Stomach (tissue), 4 donors: ENCODE data around the gene AGFG1.

Experiments used
- CTCF ChIP-seq, 7 experiments: fragments of 450-650 bp in 4 of 7; fragments of 200-600 bp in 3 of 7; sonication (generic) in 3 of 7; IDR thresholded peaks; one replicate each; pipeline ENCODE4 v1.5.1; 2016 to 2019; ENCODE audit warnings: antibody characterized with exemption in 7 of 7, control low read depth in 2 of 7, mild to moderate bottlenecking in 1 of 7
- POLR2A ChIP-seq, 4 donors: fragments of 450-650 bp; IDR thresholded peaks; one replicate each; pipeline ENCODE4 v1.6.1; 2016; ENCODE audit warnings: antibody characterized with exemption in 4 of 4, control low read depth in 2 of 4, mild to moderate bottlenecking in 1 of 4, moderate library complexity in 1 of 4

GRCh38 chr2:227462462-227462951, 9.4 kb upstream of the AGFG1 start:
- TF ChIP-seq CTCF (IDR thresholded peaks at IDR 0.05) = no peak
- TF ChIP-seq POLR2A (IDR thresholded peaks at IDR 0.05) = no peak
